Tibial artery (tissue), 4 donors: Measurements from ENCODE around the gene DOCK1.

ENCODE experiments used
- DNase-seq, 2 donors: peaks; one replicate each; pipeline ENCODE4 v3.0.0-alpha.2; 2019
- H3K27ac ChIP-seq, 2 donors: fragments of 200-600 bp; sonication (generic) in 1 of 2; 1 replicate in 1 of 2; 2 replicates in 1 of 2; pipeline ENCODE4 v1.5.1; 2018 to 2019; ENCODE audit warnings: mild to moderate bottlenecking in 1 of 2
- H3K27me3 ChIP-seq, 2 donors: fragments of 200-600 bp; sonication (generic) in 1 of 2; one replicate each; pipeline versions ENCODE4 v1.5.1 to v1.6.0; 2016 to 2019
- H3K36me3 ChIP-seq, 3 donors: fragments of 200-600 bp; sonication (generic) in 2 of 3; one replicate each; pipeline ENCODE4 v1.5.1; 2016 to 2019; ENCODE audit warnings: mild to moderate bottlenecking in 2 of 3
- H3K4me1 ChIP-seq, 4 donors: fragments of 200-600 bp; sonication (generic) in 2 of 4; 1 replicate in 3 of 4; 2 replicates in 1 of 4; pipeline ENCODE4 v1.5.1; 2016 to 2019
- H3K4me3 ChIP-seq, 2 donors: fragments of 200-600 bp; sonication (generic) in 1 of 2; 1 replicate in 1 of 2; 2 replicates in 1 of 2; pipeline ENCODE4 v1.5.1; 2018 to 2019; ENCODE audit warnings: mild to moderate bottlenecking in 2 of 2
- H3K9me3 ChIP-seq, 3 donors: fragments of 200-600 bp; sonication (generic) in 1 of 3; one replicate each; pipeline ENCODE4 v1.5.1; 2016 to 2019
- CTCF ChIP-seq, 2 experiments: fragments of 200-600 bp in 1 of 2; fragments of 450-650 bp in 1 of 2; IDR thresholded peaks; one replicate each; pipeline ENCODE4 v1.5.1; 2017 to 2019; ENCODE audit warnings: antibody characterized with exemption in 2 of 2, mild to moderate bottlenecking in 1 of 2, moderate library complexity in 1 of 2
- intact Hi-C: fragments of 100-400 bp; cut with DNase I; formaldehyde crosslinking; loops from one replicate; pipeline ENCODE4 v1.15.0; 2023; ENCODE audit warnings: low total_unique reads

Gene DOCK1

GRCh38 chr10:127426746-127427145 lies 521.5 kb downstream of the DOCK1 start:
- H3K4me3 ChIP-seq, result no peak overlapping the region

DNA sequence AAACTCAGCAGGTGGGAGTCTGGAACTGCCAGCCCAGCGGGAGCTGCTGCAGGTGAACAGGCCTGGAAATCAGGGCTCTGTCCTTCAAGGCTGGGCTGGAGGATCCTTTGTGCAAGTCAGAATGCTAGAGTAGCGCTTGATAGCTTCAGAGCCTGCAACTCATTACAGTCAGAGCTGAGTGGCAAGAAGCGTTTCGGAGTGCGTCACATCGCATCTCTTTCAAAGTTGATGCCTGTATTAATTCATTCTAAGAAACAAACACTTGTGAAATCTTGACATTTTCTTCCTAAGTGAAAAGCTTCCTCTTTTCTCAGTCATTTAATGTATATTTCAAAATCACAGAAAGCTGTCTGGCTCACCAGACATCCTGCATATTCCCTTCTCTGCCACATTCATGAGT lies 522.7 kb downstream of the DOCK1 start:
- H3K27me3 ChIP-seq, result no peaks in the 10 kb centered on the region
- H3K4me1 ChIP-seq, result no peaks in the 10 kb centered on the region
- TF ChIP-seq CTCF (IDR thresholded peaks at IDR 0.05), result no peak
- peaks cover 33 to 99% (median 59%) of the 10 kb centered on the region in 3 donors for H3K36me3 ChIP-seq
- no peak overlapping the region for H3K27ac ChIP-seq
- no peaks in the 10 kb centered on the region for H3K9me3 ChIP-seq
- no peak for DNase-seq
- intact Hi-C loops, result no loop called here
- no peak overlapping the region for H3K4me3 ChIP-seq

More at GRCh38 chr10:127426746-127427145, 521.5 kb downstream of the DOCK1 start:
- Histone ChIP-seq H3K27ac (no peak overlapping the region), H3K36me3 (peaks cover 33 to 97% (median 59%) of the 10 kb centered on the region in 3 donors), H3K9me3 (no peaks in the 10 kb centered on the region), H3K4me1 (no peaks in the 10 kb centered on the region), H3K27me3 (no peaks in the 10 kb centered on the region)
- intact Hi-C loops, result no loop called here
- no peak for DNase-seq
- no peak for TF ChIP-seq CTCF (IDR thresholded peaks at IDR 0.05)

DNA sequence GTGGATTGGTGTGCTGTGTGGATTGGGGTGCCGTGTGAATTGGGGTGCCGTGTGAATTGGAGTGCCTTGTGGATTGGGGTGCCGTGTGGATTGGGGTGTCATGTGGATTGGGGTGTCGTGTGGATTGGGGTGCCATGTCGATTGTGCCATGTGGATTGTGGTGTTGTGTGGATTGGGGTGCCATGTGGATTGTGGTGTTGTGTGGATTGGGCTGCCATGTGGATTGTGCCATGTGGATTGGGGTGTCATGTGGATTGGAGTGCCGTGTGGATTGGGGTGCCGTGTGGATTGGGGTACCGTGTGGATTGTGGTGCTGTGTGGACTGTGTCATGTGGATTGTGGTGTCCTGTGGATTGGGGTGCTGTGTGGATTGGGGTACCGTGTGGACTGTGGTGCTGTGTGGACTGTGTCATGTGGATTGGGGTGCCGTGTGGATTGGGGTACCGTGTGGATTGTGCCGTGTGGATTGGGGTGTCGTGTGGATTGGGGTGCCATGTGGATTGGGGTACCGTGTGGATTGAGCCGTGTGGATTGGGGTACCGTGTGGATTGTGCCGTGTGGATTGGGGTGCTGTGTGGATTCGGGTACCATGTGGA lies 523.3 kb downstream of the DOCK1 start:
- H3K27me3 ChIP-seq, result no peaks in the 10 kb centered on the region
- TF ChIP-seq CTCF (IDR thresholded peaks at IDR 0.05), result no peak
- no peak for DNase-seq
- intact Hi-C loops, result no loop called here
- H3K36me3 ChIP-seq, result peaks cover 28 to 99% (median 55%) of the 10 kb centered on the region in 3 donors
- no peak overlapping the region for H3K4me3 ChIP-seq
- no peak overlapping the region for H3K27ac ChIP-seq
- H3K9me3 ChIP-seq, result no peaks in the 10 kb centered on the region
- no peaks in the 10 kb centered on the region for H3K4me1 ChIP-seq

DNA sequence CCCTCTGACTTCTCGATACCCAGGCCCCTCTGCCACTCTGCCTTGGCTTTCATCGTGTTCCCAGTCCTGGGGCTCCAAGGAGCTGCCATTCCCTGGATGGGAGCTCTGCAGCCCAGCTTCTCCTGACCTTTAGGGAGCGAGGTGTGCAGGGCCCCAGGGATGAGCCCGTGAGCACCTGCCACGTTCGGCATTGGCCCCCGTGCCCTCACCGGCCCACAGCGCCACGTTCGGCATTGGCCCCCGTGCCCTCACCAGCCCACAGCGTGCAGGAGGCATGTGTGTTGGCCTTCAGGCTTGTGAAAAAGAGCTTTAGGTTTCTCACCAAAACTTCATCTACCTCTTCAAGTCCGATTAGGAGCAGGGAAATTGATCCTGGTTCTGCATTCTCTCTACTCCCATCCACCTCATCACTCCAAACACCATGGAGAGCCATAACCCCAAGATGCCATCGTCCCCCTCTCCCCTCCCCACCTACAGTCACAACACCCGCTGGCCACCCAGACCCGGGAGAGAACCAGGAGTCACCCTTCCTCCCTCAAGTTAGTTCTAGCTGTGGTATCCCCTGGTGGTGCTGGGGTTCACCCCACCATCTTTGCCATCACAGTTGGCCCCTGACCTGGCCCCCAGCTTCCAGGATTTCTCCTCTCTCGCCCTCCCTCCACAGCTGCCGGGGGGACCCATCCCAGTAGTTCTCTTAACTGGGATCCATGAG lies 524.5 kb downstream of the DOCK1 start:
- Histone ChIP-seq H3K36me3 (peaks cover 28 to 99% (median 50%) of the 10 kb centered on the region in 3 donors), H3K27ac (no peak overlapping the region), H3K4me3 (no peak overlapping the region), H3K4me1 (no peaks in the 10 kb centered on the region), H3K27me3 (no peaks in the 10 kb centered on the region), H3K9me3 (no peaks in the 10 kb centered on the region)
- TF ChIP-seq CTCF (IDR thresholded peaks at IDR 0.05), result no peak
- no peak for DNase-seq
- intact Hi-C loops, result no loop called here

DNA sequence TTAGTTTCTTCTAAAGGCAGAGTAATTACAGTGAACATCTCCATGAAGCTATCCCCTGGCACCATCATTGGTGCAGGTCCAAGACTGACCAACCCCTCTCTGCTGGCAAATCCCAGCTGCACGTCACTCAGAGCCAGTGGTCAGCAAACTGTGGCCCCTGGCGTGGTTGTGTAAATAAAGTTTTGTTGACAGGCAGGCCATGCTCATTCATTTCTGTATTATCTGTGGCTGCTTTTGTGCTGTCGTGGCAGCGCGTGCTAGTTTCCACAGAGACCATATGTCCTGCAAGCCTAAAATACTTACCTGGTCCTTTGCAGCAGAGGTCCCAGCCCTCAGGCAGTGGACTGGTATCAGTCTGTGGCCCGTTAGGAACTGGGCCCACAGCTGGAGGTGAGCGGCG lies 526.3 kb downstream of the DOCK1 start:
- no peaks in the 10 kb centered on the region for H3K4me1 ChIP-seq
- DNase-seq, result no peak
- no peak overlapping the region for H3K4me3 ChIP-seq
- no peaks in the 10 kb centered on the region for H3K27me3 ChIP-seq
- no peaks in the 10 kb centered on the region for H3K9me3 ChIP-seq
- peaks cover 20 to 90% (median 36%) of the 10 kb centered on the region in 3 donors for H3K36me3 ChIP-seq
- intact Hi-C loops, result no loop called here
- H3K27ac ChIP-seq, result no peak overlapping the region
- TF ChIP-seq CTCF (IDR thresholded peaks at IDR 0.05), result no peak
